Fibroblast of upper back skin (primary cell): Measurements from ENCODE around the gene TMEM144.
A peak's percentile ranks its signal among the peaks of the same experiment; 100 is the strongest.

Experiments used
- DNase-seq: peaks from one replicate; pipeline ENCODE4 v3.0.0-alpha.2; 2013

TMEM144 gene

DNA sequence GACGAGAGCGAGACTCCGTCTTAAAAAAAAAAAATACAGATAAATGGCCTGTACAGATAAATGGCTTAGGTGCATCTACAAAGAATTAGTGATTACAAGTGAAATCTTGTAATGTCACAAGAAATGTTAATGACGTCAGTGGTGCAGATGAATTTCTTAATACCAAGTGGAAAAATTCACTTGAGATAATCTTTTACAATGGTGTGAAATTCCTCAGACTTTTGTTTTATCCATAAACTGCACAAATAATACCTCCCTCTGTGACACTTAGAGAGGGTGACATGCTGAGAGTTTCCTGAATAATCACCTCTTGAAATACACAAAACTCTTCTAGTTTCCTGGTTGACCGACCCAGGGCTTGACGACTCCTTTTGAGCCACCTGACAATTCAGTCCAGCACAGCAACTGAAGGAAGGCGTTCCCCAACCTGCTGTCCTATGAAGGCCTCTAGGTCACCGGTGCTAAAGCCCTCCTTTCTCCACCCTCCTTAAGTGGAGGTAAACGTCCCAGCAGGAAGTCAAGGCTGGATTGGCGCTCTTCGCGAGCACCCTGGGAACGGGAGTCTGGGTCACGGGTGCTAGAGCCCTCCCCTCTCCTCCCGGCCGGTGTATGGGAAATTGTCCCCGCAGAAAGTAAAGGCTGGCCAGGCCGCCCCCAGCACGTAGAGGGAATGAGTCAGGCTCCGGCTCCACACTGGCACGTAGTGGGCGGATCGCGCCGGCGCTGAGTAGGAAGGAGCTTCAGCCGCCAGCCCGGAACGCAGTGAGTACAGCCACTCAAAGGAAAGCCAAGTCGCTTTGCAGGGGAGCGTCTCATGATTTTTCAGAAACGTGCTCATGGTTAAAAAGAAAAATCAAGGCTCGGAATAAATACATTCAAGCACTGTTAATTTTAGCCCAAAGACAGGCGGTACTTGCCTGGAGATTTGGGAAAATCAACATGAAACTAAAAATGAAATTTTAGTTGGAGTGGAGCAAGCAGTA lies at the start of gene TMEM144:
TSS of gene TMEM144 (plus strand) at position 662 of the 983 bp plus-strand sequence. CDS start 2,182 bp downstream, outside the sequence.
- peak; percentile 85 for DNase-seq

DNA sequence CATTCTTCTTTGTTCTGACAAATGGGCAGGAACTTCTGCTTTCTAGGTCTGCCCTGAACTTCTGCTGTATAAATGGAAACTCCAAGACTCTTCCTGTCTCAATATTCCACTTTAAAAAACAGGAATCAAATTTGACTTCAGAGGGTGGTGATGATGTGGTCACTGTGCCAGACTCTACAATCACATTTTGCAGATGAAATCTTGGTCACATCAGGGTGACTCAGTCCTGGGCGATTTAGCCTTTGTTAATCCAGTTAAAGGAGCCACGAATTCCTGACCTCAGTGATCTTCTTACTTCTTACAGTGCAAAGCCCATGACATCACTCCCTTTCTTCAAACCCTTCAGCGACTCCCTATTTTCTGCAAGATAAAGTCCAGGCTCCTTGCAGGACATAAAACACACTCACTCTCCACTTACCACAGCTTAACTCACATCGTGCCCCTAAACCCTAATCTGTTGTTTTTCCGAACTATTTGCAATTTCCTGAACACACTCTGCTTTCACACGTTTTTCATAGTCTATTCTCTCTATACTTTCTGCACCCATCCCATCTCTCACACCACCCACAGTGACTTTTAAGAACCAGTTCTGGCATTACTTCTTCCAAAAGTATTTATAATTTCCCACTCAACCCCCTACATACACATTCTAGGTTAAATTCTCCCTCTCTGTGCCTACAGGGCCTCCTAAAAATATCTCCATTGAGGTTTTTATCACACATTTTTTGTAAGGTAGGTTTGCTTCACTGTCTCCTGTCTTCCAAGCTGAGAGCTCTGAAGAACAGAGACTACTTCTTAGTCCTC lies 48.5 kb upstream of the TMEM144 start:
- DNase-seq: peak; percentile 81

DNA sequence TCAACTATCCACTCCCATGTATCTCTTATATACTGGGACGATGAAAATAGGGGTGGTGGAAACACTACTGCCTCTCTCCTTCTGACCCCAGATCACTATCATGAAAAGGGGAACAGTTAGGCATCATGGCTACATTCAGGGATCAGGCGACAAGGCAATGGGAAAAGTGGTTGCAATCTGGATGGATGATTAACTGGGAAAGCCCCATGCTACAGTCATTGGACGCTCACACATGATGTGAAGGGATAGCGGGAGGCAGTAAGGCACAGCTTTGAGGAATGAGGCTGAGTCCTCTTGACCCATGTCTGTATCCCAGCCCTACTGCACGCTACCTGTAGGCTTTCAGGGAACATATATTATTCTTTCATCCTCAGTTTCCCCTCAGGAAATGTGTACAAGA lies 47.7 kb upstream of the TMEM144 start:
- no peak for DNase-seq

DNA sequence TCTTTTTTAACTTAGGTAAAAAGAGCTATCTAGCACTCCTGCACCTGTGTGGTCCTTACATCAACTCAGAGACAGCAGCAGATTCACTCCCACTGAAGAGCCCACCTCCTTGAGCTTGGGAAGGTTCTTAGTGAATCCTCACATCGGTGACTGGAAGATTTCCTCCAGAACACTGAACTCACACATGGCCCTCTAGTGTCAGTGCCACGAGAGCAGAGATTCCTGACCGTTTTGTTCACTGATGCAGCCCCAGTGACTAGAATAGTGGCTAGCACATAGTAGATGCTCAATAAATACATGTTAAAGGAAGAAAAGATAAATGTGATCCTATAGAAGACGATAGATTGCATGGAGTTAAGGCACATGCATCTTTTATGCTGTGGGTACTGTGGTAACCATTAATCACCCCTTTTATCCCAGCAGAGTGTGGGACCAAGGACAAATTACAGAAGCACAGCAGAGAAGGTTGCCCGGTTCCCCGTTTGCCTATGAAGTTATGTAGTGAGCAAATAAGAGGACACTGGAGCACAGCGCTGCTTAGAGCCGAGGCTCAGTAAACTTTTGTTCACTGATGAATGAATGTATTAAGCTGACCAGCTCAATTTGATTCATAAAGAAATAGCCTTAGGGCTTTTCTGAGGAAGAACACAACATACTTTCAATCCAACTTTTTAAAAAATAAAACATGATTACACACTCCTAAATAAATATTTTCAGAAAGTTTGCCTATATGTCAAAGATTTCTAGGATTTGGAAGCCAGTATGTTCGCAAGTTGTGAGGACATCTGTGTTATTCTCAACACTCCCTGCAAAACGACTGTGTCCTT lies 46.1 kb upstream of the TMEM144 start:
- no peak for DNase-seq

DNA sequence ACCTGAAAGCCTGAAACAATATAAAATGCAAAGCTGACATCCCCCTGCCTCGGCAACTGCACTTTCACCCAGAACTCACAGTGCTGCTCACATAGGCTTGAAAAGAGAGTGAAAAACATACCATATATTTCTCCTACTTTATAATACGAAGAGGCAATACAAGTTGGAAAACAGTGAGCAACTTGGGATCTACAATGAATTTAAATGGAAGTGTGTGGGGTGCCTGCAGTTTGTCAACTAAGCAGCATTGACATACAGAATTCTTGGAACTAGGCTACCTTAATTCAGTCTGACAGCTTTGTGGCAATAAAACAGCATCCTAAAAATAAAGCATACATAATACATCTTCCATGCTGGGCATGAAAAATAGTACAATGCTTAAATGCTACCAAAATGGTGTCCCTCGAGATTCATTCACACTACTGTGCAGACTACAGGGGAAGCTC lies 45.5 kb upstream of the TMEM144 start:
- no peak for DNase-seq

DNA sequence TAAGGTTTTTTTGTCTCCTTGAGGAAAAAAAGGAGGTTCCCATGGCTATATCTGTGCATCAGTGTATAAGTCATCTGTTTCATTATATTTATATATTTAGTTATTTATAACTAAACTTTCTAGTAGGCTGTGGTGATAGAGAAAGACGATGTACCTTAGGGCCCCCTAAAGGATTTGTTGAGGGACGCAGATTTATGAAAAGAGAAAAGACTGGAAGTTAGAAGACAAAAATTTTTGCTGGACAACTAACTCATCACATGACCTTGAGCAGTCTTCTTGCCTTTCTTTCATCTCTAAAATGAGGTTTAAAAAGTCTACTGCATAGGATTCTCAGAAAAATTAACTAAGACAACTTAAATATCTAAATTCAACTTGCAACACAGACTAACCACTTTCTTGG lies 43.6 kb upstream of the TMEM144 start:
- DNase-seq: no peak

DNA sequence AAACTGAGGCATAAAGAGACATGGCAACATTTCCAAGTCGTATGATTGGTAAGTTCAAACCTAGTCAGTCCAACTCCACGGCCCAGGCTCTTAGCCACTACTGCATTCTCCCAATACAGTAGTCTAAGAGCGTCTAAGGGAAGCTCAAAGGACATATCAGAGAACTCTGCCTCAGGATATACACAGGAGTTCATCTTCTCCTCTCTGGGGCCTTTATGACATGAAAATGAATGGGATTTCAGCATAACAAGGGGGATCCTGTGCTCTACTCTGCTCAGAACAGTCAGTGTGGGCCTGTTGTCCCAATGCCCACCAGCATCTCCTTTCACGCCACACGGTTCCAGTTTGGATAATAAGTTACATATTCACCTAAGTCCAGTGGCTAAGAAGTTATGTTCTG lies 41.7 kb upstream of the TMEM144 start:
- DNase-seq: no peak

DNA sequence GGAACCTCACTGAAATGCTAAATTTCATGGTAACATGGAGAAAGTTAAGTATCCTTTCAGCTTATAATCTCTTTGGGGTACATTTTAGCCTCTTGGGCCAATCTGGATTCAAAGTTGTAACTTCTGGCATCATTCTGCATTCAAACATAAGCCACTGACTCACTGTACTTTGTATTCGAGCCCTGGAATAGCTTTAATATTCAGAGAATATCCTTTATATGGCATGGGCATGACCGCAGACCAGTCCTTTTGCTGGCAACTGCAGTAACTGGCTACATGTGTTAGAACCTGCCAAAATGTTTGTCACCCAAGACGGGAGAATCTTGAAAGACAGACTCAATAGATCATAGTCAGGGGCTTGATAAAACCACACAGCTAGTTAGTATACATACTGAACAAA lies 40.8 kb upstream of the TMEM144 start:
- no peak for DNase-seq

DNA sequence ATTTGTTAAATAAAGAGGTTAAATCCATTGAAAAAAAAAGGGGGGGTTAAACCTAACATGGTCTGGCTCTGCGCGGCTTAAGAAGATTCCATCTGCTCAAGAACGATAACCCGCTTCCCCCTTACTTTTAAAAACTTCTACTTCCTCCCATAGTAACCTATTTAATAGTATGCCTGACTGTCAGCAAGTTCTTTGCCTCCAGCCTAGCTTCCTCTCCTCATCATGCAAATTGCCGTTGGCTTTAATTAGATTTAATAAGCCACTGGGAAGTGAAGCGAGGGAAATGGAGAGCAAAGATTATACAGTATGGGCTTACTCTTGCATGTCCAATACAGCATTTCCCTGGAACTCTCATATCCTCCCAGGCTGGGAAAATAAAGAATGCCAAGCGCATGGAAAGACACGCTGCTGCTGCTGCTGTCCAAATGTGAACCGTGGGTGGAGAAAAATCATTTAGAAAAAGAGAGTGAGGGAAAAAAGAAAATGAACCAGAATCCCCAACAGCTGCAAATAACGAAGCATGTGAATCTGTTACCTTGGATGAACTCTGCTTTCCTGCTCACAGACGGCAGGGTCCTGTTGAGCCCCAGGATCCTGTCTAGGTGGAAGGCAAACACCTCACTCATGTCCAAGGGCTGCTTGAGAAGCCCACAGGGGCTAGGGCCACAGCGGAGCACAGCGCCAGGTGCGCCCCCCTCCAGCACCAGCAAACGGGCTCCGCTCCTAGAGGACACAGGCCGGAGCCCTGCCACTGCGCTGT lies 40.2 kb upstream of the TMEM144 start:
- peak; percentile 48 for DNase-seq

DNA sequence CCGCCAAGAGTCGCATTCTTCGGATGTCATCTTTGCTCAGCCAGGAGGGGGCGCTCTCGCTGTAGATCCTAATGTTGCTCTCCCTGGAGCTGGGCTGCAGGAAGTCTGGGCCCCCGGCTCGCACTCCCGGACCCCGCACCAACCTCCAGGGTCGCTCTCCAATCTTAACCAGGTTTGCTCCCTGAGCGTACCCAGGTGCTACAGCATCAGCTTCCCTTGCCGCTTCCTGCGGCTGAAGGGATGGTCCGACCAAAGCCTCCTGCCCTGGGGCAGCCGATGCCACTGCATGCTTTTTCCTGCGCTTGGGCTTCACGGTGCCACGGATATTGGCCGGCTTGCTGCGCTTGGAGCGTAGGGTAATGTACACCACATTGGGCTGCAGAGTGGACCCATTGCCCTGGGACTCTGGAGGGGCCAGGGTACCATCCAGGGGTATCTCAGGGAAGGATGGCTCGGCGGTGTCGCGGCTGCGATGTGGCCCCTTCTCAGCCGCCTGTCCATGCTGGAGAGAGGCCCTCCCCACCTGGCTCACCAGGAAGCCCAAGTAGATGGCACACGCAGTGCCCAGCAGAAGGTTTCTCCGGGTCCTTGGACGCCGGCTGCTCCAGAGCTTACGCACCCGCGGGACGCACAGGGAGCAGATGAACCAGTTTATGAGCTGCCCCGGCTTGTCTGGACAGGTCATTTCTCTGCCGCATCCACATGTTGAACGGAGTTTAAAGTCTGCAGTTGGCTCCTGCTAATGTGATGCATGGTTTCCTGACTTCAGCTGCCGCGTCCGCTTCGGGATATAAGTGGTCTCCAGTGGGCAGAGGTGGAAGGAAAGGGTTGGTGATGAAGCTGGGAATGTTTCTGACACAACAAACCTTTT lies 39.4 kb upstream of the TMEM144 start:
- DNase-seq: peak; percentile 58

DNA sequence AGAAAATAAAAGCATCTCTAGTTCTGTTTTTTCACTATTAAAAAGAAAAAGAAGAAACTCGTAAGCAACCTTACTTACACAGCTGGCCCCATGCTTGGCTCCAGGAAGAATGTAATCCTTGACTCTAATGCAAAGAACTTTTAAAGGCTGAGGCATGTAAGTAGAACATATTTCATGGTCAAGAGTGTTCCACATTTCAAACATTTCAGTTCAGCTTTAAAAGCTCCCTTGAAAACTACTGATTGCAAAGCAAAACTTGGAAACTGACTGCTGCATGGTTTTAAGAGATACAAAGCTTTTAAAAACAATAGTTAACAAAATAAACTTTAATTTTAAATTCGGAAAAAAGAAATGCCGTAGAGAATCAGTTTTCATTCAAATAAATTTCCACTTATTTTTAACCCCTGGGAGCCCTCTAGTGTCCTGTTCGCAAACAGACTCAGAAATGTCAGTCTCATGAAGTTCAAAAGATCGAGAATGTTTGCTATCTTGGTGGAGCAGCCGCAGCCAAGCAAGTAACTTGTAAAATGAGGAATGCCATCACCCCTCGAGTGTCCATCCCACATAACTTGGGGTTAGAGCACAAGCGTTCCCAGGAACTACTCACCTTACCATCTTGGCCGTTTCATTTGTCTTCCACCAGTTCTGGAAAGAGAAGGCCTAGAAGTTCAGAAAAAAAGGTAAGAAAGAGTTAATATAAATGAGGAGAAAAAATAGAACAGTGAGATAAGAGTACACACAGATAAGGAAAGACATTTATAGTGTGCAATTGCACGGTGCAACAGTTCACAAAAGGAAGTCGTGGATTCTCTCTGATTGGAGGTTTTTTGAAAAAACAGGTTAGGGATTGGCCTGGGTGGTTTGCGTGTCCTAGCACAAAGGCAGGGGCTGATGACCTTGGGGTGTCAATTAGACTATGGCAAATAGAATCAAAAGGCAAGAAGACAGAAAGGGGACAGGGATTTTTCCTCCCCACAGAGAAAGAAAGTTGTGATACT lies 37.7 kb upstream of the TMEM144 start, which contains the start of gene GASK1B:
TSS of gene GASK1B (minus strand) at position 765 of the 998 bp plus-strand sequence. CDS start 1,650 bp downstream, outside the sequence.
- peak; percentile 72 for DNase-seq

DNA sequence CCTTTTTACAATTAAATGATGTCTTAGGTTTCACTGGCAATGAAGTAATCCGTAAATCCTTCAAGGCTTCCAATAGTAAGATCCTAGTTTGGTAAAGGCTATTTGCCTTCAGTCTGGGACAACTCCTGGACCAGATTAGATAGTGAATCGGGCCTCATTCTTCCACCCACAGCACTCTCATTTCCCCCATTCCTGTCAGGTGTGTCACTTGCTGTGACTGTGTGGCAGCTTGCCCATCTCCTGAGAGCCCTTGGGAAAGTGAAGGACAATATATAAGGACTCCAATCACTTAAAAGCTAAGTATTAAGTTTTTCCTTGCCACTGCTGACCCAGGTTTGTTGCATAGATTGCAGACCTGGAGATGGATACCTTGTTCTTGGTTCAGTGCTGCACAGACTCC lies 34.2 kb upstream of the TMEM144 start:
- DNase-seq: peak; percentile 41

DNA sequence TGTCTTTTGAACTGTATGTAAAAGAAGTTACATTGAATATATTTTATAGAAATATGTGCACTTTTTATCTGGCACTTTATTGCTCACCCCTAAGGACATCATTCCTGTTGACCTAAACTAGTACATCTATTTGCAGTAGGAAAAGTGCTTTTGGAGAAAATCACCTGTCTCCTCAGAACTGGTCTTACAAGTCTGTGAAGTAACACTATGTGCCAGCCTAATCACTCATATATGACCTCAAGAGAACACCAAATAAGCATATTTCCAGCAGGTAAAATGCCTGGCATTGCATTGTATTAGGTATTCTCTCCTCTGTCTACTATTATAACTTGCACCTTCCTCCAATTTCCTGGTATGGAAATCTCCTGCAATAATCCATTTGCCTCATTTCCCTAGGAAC lies 33.5 kb upstream of the TMEM144 start:
- DNase-seq: no peak

DNA sequence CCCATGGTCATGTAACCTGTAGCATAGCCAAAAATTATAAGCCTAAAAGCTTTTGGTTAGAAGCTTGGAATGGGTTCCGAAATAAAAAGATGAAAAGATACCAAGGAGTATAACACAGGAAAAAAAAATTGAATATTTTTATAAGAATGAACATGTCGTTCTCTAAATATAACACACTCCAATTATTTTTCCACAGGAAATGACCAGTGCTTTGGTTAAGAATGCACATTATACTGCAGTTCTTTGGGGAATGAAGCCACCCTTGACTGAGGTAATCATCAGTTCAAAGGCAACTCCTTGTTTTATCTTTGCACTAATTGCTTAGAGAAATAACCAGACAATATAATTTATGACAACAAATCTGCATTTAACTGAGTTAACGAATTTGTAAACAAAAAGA lies 30.8 kb upstream of the TMEM144 start:
- no peak for DNase-seq

DNA sequence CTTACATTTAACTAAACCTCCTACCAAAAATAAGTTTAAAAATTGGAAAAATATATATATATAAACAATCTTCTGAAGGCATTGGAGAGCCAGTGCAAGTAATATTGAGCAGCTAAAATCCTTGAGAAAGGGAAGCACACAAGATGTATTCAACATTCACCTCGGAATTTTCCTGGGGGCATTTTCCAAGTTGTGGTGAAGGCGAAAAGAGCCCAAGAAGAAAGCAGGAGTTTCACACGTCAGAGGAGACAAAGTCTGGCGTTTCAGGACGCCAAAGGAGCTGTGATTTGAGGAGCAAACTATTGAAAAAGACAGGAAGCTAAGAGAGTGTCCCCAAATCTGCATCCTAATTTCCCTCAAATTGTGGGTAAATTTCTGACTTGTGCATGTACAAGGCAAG lies 28.4 kb upstream of the TMEM144 start:
- no peak for DNase-seq

DNA sequence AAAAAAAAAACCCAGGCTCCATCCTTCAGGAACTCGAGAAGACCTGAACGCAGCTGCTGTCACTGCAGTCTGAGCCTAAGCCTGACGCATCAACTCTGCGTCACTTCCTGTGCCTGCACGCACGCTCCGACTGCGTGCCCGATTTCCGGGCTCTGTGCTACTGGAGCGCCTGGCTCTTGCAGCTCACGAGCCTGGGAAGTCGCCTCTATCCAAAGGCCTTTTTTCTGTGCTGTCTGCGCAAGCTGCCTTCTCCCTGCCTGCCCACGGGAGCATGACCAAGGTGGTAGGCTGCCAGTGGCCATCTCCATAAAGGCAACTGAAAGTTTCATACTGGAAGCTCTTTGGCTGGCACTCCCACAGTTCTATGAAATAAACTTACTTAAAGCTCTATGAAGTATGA lies 27.6 kb upstream of the TMEM144 start:
- DNase-seq: no peak

DNA sequence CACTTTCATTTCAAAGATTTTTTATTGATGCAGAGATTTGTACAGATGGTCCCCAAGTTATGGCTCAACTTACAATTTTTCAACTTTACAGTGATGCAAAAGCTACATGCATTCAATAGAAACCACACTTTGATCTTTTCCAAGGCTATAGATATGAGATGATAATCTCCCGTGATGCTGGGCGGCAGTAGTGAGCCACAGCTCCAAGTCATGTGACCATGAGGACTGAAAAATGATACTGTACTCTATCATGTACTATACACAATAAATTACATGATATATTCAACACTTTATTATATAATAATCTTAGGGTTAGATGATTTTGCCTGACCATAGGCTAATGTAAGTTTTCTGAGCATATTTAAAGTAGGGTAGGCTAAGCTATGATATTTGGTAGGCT lies 23.5 kb upstream of the TMEM144 start:
- DNase-seq: no peak

DNA sequence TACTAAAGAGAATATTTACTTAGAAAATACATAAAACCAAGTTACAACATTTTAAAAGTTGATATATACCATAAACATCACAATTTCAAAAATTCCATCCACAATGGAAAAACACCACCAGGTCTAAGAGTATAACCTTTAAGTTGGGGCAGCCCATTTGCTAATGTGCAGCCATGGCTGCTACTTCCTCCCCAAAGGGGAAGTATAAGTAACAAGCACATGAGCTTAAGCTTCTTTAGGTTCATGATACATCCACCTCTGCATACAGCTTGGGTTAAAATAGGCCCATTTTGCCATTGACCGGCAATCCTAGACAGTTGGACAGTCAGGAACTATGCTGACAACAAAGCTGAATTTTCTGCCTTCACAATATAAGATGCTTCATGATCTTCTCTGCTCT lies 20.9 kb upstream of the TMEM144 start:
- DNase-seq: no peak

DNA sequence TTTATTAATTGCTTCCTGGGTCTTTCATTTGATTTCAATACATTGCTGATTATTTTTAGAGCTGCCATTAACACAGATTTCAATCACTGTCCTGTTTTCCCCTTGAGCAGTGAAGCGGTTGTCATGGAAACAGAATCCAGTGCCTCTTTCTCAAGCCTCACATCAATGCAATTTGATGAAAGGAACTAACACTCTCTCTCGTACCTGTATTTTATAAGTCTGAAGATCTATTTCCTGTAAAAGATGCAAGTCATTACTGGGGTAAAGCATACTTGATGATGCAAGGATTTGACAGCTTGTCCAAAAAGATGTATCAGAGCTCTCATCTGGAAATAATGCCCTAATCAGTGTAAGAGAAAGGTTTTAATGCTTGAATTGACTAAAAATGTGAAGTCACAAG lies 19.6 kb upstream of the TMEM144 start:
- DNase-seq: no peak
